HG03108 (cell line): Measurements from ENCODE around the gene SKA2.
"Not testable (repeated sequence)": the region's sequence is repeated elsewhere in the genome, so short reads cannot be mapped to it uniquely, and the experiment has no call there.

ENCODE experiments used
- ATAC-seq: cut with Tn5 transposase; IDR thresholded peaks from one replicate; pipeline ENCODE4 v1.9.1; 2021; ENCODE audit warnings: moderate library complexity; ENCODE audit not compliant: unreplicated experiment

The SKA2 gene

GRCh38 chr17:59152925-59153324, 2.1 kb downstream of the SKA2 start:
- ATAC-seq = no peak

- no peak for ATAC-seq
These were observed 3.4 kb downstream of the SKA2 start for GRCh38 chr17:59151591-59151990.

- ATAC-seq = no peak
These were observed 4.0 kb downstream of the SKA2 start for GRCh38 chr17:59151006-59151405.

GRCh38 chr17:59149841-59150511, 5.0 kb downstream of the SKA2 start:
- no peak for ATAC-seq

- no peak for ATAC-seq
These were observed 5.9 kb downstream of the SKA2 start for GRCh38 chr17:59149051-59149450.

- no peak for ATAC-seq
These were observed 9.4 kb downstream of the SKA2 start for GRCh38 chr17:59145571-59146096.

GRCh38 chr17:59141860-59142259, 13.1 kb downstream of the SKA2 start:
- no peak for ATAC-seq

GRCh38 chr17:59139939-59140338, 15.0 kb downstream of the SKA2 start:
- ATAC-seq = no peak

GRCh38 chr17:59138339-59138738, 16.6 kb downstream of the SKA2 start:
- not testable (repeated sequence) for ATAC-seq

- no peak for ATAC-seq
These were observed 23.9 kb downstream of the SKA2 start for GRCh38 chr17:59131131-59131530.

- ATAC-seq = no peak
These were observed 25.2 kb downstream of the SKA2 start for GRCh38 chr17:59129814-59130213.

- no peak for ATAC-seq
These were observed 28.1 kb downstream of the SKA2 start for GRCh38 chr17:59126809-59127417.

- ATAC-seq = no peak
These were observed 30.3 kb downstream of the SKA2 start for GRCh38 chr17:59124665-59125064.

GRCh38 chr17:59121901-59122480, 33.0 kb downstream of the SKA2 start:
- no peak for ATAC-seq

GRCh38 chr17:59115474-59115873, 39.5 kb downstream of the SKA2 start:
- no peak for ATAC-seq

- no peak for ATAC-seq
These were observed 43.4 kb downstream of the SKA2 start for GRCh38 chr17:59111539-59111938.

GRCh38 chr17:59110973-59111372, 44.0 kb downstream of the SKA2 start:
- no peak for ATAC-seq

- ATAC-seq = no peak
These were observed 46.4 kb downstream of the SKA2 start for GRCh38 chr17:59108400-59109102.

GRCh38 chr17:59107306-59107670, 47.7 kb downstream of the SKA2 start:
- no peak for ATAC-seq

GRCh38 chr17:59106463-59107305, 48.3 kb downstream of the SKA2 start, which contains the start of gene TRIM37:
TRIM37 (minus strand) TSS chr17:59106880; CDS start chr17:59106461, 419 bp downstream.
- peak; percentile 95 for ATAC-seq
